ENCODE measurements around the gene INTU. TPM values are rescaled to one million over a fixed set of nuclear protein-coding genes. Genes with fewer than 3 reads are reported as not detected.

The INTU gene
- polyA plus RNA-seq, 3 donors, result 0.17 to 0.26 TPM; not detected in 1

- no peak overlapping the region for H3K9ac ChIP-seq (ENCODE audit: insufficient read depth, low read length, poor library complexity, severe bottlenecking)
- Mint-ChIP-seq H3K27me3 (ENCODE audit: low read depth in 3 of 3) (peaks cover 15 to 33% (median 25%) of the 10 kb centered on the region in 3 donors), H3K36me3 (peaks cover 0 to under 1% of the 10 kb centered on the region in 2 donors), H3K27ac (no peak overlapping the region), H3K4me3 (no peak overlapping the region), H3K9me3 (peaks cover 0 to 3% (median 0%) of the 10 kb centered on the region in 7 donors), H3K4me1 (no peaks in the 10 kb centered on the region)
- no peaks in the 10 kb centered on the region for H3K4me1 ChIP-seq (ENCODE audit: control insufficient read depth in 1 of 2, insufficient read depth in 2 of 2, low read length in 2 of 2)
- no peak overlapping the region for H2AFZ ChIP-seq (ENCODE audit: insufficient read depth, low read depth, low read length, poor library complexity, severe bottlenecking)
- H3K36me3 ChIP-seq (replicated peaks in 1 of 2; ENCODE audit: control insufficient read depth in 1 of 2, insufficient read depth in 2 of 2, low read length in 2 of 2), result no peaks in the 10 kb centered on the region
- H3K27ac ChIP-seq (ENCODE audit: low read depth in 1 of 2, low read length in 2 of 2), result no peak overlapping the region
- H4K20me1 ChIP-seq (ENCODE audit: insufficient read depth, low read length), result no peaks in the 10 kb centered on the region
- no peaks in the 10 kb centered on the region for H3K9me3 ChIP-seq (replicated peaks in 1 of 2; ENCODE audit: control insufficient read depth in 1 of 2, insufficient read depth in 1 of 2, low read length in 2 of 2)
- peaks cover 21 to 33% of the 10 kb centered on the region in 2 donors for H3K27me3 ChIP-seq (ENCODE audit: control insufficient read depth in 2 of 2, insufficient read depth in 2 of 2, low read length in 2 of 2)
- no peaks in the 10 kb centered on the region for H3K79me2 ChIP-seq (ENCODE audit: insufficient read depth, low read length)
- DNase-seq, result no peak
- intact Hi-C loops (cut with micrococcal nuclease), result no loop called here
- no peak overlapping the region for H3K4me2 ChIP-seq (replicated peaks; ENCODE audit: extremely low read depth, low read length, poor library complexity, severe bottlenecking)
- no peak for TF ChIP-seq CTCF (IDR thresholded peaks at IDR 0.05)
- 100% methylated on average over 1 of the region's 2 CpGs for WGBS (ENCODE audit: insufficient coverage)
- H3K4me3 ChIP-seq (replicated peaks in 1 of 3; ENCODE audit: low read depth in 2 of 3, low read length in 3 of 3), result no peak overlapping the region
Measured at GRCh38 chr4:127616898-127617297, 15.9 kb upstream of the INTU start.

- Mint-ChIP-seq H3K4me3 (no peak overlapping the region), H3K4me1 (peaks cover 9% of the 10 kb centered on the region), H3K27ac (no peak overlapping the region), H3K27me3 (ENCODE audit: low read depth in 3 of 3) (peaks cover 28 to 49% (median 37%) of the 10 kb centered on the region in 3 donors), H3K36me3 (peaks cover 0 to 5% of the 10 kb centered on the region in 2 donors), H3K9me3 (peaks cover 0 to 3% (median 0%) of the 10 kb centered on the region in 7 donors)
- no peak overlapping the region for H3K27ac ChIP-seq (ENCODE audit: low read depth in 1 of 2, low read length in 2 of 2)
- H2AFZ ChIP-seq (ENCODE audit: insufficient read depth, low read depth, low read length, poor library complexity, severe bottlenecking), result no peak overlapping the region
- H3K27me3 ChIP-seq (ENCODE audit: control insufficient read depth in 2 of 2, insufficient read depth in 2 of 2, low read length in 2 of 2), result peaks cover 35 to 48% of the 10 kb centered on the region in 2 donors
- no peak overlapping the region for H3K4me2 ChIP-seq (replicated peaks; ENCODE audit: extremely low read depth, low read length, poor library complexity, severe bottlenecking)
- H3K4me1 ChIP-seq (ENCODE audit: control insufficient read depth in 1 of 2, insufficient read depth in 2 of 2, low read length in 2 of 2), result peaks cover 8 to 11% of the 10 kb centered on the region in 2 donors
- no peaks in the 10 kb centered on the region for H4K20me1 ChIP-seq (ENCODE audit: insufficient read depth, low read length)
- H3K9ac ChIP-seq (ENCODE audit: insufficient read depth, low read length, poor library complexity, severe bottlenecking), result no peak overlapping the region
- no peaks in the 10 kb centered on the region for H3K36me3 ChIP-seq (replicated peaks in 1 of 2; ENCODE audit: control insufficient read depth in 1 of 2, insufficient read depth in 2 of 2, low read length in 2 of 2)
- H3K4me3 ChIP-seq (replicated peaks in 1 of 3; ENCODE audit: low read depth in 2 of 3, low read length in 3 of 3), result no peak overlapping the region
- H3K79me2 ChIP-seq (ENCODE audit: insufficient read depth, low read length), result no peaks in the 10 kb centered on the region
- intact Hi-C loops (cut with micrococcal nuclease), result no loop called here
- DNase-seq, result no peak
- no peaks in the 10 kb centered on the region for H3K9me3 ChIP-seq (replicated peaks in 1 of 2; ENCODE audit: control insufficient read depth in 1 of 2, insufficient read depth in 1 of 2, low read length in 2 of 2)
- no peak for TF ChIP-seq CTCF (IDR thresholded peaks at IDR 0.05)
Measured at GRCh38 chr4:127618427-127618826, 14.3 kb upstream of the INTU start.
